Fibroblast of lung (primary cell): Measurements from ENCODE around the gene SERPINB1.

Source experiments
- EZH2 ChIP-seq: IDR thresholded peaks from 2 replicates; pipeline ENCODE4 v1.5.1; 2012; ENCODE audit warnings: low read length, control low read depth, mild to moderate bottlenecking; ENCODE audit errors: missing control alignments
- TF ChIP-seq, protein P1 (sequence below), 2 donors: IDR thresholded peaks in 1 of 2; conservative IDR thresholded peaks in 1 of 2; 1 replicate in 1 of 2; 2 replicates in 1 of 2; pipeline ENCODE4 v1.5.1; 2011 to 2012; ENCODE audit warnings: low read length in 2 of 2, control low read depth in 1 of 2, inconsistent platforms in 1 of 2, low read depth in 1 of 2, mild to moderate bottlenecking in 1 of 2

DNA sequence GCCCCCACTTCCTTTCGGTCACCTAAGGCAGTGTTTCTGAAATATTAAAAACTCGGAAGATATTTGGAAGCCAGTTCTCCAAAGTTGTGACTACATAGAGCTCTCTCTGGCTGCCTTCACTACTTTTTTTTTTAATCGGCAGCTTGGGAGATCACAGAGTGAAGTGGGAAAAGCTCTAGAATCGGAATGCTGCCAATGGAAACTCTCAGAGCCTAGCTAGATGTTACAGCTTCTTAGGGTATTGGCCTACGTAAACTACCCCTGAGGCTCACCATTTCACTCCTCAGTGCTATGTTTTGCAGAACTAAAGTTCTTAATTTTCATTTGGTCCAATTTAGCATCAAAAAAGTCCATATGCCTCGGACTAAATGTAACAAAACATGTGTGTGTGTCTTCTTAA lies 14.5 kb downstream of the SERPINB1 start:
- TF ChIP-seq, protein P1, sequence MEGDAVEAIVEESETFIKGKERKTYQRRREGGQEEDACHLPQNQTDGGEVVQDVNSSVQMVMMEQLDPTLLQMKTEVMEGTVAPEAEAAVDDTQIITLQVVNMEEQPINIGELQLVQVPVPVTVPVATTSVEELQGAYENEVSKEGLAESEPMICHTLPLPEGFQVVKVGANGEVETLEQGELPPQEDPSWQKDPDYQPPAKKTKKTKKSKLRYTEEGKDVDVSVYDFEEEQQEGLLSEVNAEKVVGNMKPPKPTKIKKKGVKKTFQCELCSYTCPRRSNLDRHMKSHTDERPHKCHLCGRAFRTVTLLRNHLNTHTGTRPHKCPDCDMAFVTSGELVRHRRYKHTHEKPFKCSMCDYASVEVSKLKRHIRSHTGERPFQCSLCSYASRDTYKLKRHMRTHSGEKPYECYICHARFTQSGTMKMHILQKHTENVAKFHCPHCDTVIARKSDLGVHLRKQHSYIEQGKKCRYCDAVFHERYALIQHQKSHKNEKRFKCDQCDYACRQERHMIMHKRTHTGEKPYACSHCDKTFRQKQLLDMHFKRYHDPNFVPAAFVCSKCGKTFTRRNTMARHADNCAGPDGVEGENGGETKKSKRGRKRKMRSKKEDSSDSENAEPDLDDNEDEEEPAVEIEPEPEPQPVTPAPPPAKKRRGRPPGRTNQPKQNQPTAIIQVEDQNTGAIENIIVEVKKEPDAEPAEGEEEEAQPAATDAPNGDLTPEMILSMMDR (conservative IDR thresholded peaks at IDR 0.05 in 1 of 2, IDR thresholded peaks at IDR 0.05 in 1 of 2; ENCODE audit: low read depth in 1 of 2, low read length in 2 of 2): no peak
- no peak for TF ChIP-seq EZH2
